OCI-LY3 (cell line): ENCODE measurements around the gene PIEZO1.

ENCODE experiments used
- H2AFZ ChIP-seq: fragments of 200-600, 300-600 bp; shearing (Covaris generic); 2 replicates; pipeline ENCODE4 v1.6.0; 2014; ENCODE audit warnings: antibody characterized with exemption, low read depth, low read length
- H3K27ac ChIP-seq: fragments of 200-600, 300-600 bp; sonication (generic); 2 replicates; pipeline ENCODE4 v1.5.1; 2014; ENCODE audit warnings: mild to moderate bottlenecking, low read length, moderate library complexity, mixed read lengths
- H3K27me3 ChIP-seq: fragments of 200-600, 300-600 bp; sonication (generic); 2 replicates; pipeline ENCODE4 v1.6.1; 2014; ENCODE audit warnings: low read depth, low read length, mixed read lengths
- H3K36me3 ChIP-seq: fragments of 200-600, 300-600 bp; sonication (generic); replicated peaks from 2 replicates; pipeline ENCODE3; 2014; ENCODE audit warnings: low read depth, low read length, mixed read lengths
- H3K4me1 ChIP-seq: fragments of 300-600, 200-600 bp; sonication (generic); 2 replicates; pipeline ENCODE4 v1.6.1; 2014; ENCODE audit warnings: low read length, mixed read lengths
- H3K4me2 ChIP-seq: fragments of 200-600, 300-600 bp; sonication (generic); 2 replicates; pipeline ENCODE4 v1.6.1; 2014; ENCODE audit warnings: low read length, mixed read lengths
- H3K4me3 ChIP-seq: fragments of 300-600, 200-600 bp; sonication (generic); 2 replicates; pipeline ENCODE4 v1.5.1; 2014; ENCODE audit warnings: antibody characterized with exemption, mild to moderate bottlenecking, low read length, moderate library complexity
- H3K79me2 ChIP-seq: fragments of 300-600, 200-600 bp; shearing (Covaris generic); 2 replicates; pipeline ENCODE4 v1.6.1; 2014; ENCODE audit warnings: mild to moderate bottlenecking, low read length, mixed read lengths
- H3K9ac ChIP-seq: fragments of 300-600, 200-600 bp; shearing (Covaris generic); 2 replicates; pipeline ENCODE4 v1.6.0; 2014; ENCODE audit warnings: mild to moderate bottlenecking, low read length, moderate library complexity
- H3K9me3 ChIP-seq: fragments of 200-600, 300-600 bp; shearing (Covaris generic); 2 replicates; pipeline ENCODE4 v1.6.1; 2014; ENCODE audit warnings: low read length, mixed read lengths; ENCODE audit not compliant: insufficient read depth
- H4K20me1 ChIP-seq: fragments of 200-600, 300-600 bp; sonication (generic); 2 replicates; pipeline ENCODE4 v1.6.1; 2016; ENCODE audit warnings: low read length, mixed read lengths; ENCODE audit not compliant: insufficient read depth
- CTCF ChIP-seq: fragments of 200-600, 300-600 bp; sonication (generic); IDR thresholded peaks from 2 replicates; pipeline ENCODE4 v1.5.1; 2014; ENCODE audit warnings: antibody characterized with exemption, low read length, low read depth
- EZH2phosphoT487 ChIP-seq: fragments of 200-600 bp; shearing (Covaris generic); IDR thresholded peaks from 2 replicates; pipeline ENCODE4 v1.6.1; 2018; ENCODE audit warnings: antibody characterized with exemption, mixed run types, low read depth

PIEZO1 gene

GRCh38 chr16:88748364-88748763, 36.7 kb downstream of the PIEZO1 start:
- no peak overlapping the region for H2AFZ ChIP-seq
- no peaks in the 10 kb centered on the region for H3K79me2 ChIP-seq
- peaks cover 20% of the 10 kb centered on the region for H3K4me1 ChIP-seq
- H3K27ac ChIP-seq, result no peak overlapping the region
- H3K36me3 ChIP-seq, result no peaks in the 10 kb centered on the region
- no peaks in the 10 kb centered on the region; the same call in 1 of the 2 replicates for H4K20me1 ChIP-seq
- no peaks in the 10 kb centered on the region for H3K27me3 ChIP-seq
- H3K4me2 ChIP-seq, result no peak overlapping the region
- H3K4me3 ChIP-seq, result no peak overlapping the region
- no peaks in the 10 kb centered on the region for H3K9me3 ChIP-seq
- TF ChIP-seq EZH2phosphoT487 (no peak), CTCF (no peak)
- no peak overlapping the region for H3K9ac ChIP-seq

DNA sequence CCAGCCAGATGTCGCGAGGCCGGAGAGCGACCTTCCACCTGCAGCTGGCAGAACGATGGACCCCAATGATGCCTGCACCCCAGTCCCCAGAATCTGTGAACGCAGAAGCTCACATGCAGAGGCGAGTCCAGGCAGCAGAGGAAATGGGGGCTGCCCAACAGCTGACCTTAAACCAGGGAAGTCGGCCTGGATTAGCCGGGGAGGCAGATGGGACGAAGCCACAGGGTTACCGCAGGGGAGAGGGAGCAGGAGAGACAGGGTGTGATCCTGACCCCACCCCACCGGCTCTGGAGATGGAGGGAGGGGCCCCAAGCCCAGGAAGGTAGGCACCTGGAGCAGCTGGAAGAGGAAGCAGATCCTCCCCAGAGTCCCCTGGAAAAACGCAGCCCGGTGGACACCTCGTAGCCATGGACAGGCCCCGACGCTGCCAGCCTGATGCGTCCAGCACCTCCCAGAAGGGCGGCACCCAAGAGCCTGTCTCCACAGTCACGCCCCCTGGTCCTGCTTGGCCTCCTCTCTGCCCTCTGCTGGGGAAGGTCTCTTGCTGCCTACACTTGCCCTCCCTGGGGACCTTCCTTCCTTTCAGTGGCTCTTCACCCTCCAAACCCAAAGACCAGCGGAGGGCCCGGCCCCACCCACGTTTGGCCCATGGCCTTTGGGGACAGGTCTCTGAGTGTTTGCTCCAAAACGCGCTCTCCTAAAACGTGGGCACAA, 37.3 kb downstream of the PIEZO1 start:
- no peak overlapping the region for H3K4me2 ChIP-seq
- H3K4me3 ChIP-seq, result no peak overlapping the region

GRCh38 chr16:88746506-88746905, 38.5 kb downstream of the PIEZO1 start:
- Histone ChIP-seq H3K27me3 (no peaks in the 10 kb centered on the region), H3K36me3 (no peaks in the 10 kb centered on the region), H3K9me3 (no peaks in the 10 kb centered on the region), H4K20me1 (no peaks in the 10 kb centered on the region; the same call in 1 of the 2 replicates), H3K9ac (no peak overlapping the region), H3K79me2 (no peaks in the 10 kb centered on the region), H2AFZ (no peak overlapping the region), H3K4me3 (no peak overlapping the region), H3K27ac (no peak overlapping the region), H3K4me1 (peaks cover 20% of the 10 kb centered on the region), H3K4me2 (peak overlapping the region; percentile 86)
- no peak for TF ChIP-seq EZH2phosphoT487
- no peak for TF ChIP-seq CTCF

More for the DNA sequence above, 37.3 kb downstream of the PIEZO1 start:
- Histone ChIP-seq H2AFZ (no peak overlapping the region), H3K27me3 (no peaks in the 10 kb centered on the region), H3K27ac (no peak overlapping the region), H3K9me3 (no peaks in the 10 kb centered on the region), H3K9ac (no peak overlapping the region), H3K4me1 (peaks cover 20% of the 10 kb centered on the region), H3K79me2 (no peaks in the 10 kb centered on the region), H3K36me3 (no peaks in the 10 kb centered on the region), H4K20me1 (no peaks in the 10 kb centered on the region; the same call in 1 of the 2 replicates)
- peak; percentile 29; the same call in 1 of the 2 replicates for TF ChIP-seq CTCF
- TF ChIP-seq EZH2phosphoT487, result no peak

- H3K36me3 ChIP-seq, result no peaks in the 10 kb centered on the region
Observed at GRCh38 chr16:88744577-88745521, 40.2 kb downstream of the PIEZO1 start.

More at GRCh38 chr16:88744577-88745521, 40.2 kb downstream of the PIEZO1 start:
- peak overlapping the region; percentile 70 for H3K4me2 ChIP-seq
- H4K20me1 ChIP-seq, result no peaks in the 10 kb centered on the region; the same call in 1 of the 2 replicates
- H3K27ac ChIP-seq, result peak overlapping the region; percentile 43
- H2AFZ ChIP-seq, result no peak overlapping the region
- H3K4me3 ChIP-seq, result peak overlapping the region; percentile 43
- H3K79me2 ChIP-seq, result no peaks in the 10 kb centered on the region
- TF ChIP-seq CTCF, result no peak
- no peak for TF ChIP-seq EZH2phosphoT487
- no peak overlapping the region; the same call in 1 of the 2 replicates for H3K9ac ChIP-seq
- no peaks in the 10 kb centered on the region for H3K9me3 ChIP-seq
- no peaks in the 10 kb centered on the region for H3K27me3 ChIP-seq
- peaks cover 20% of the 10 kb centered on the region for H3K4me1 ChIP-seq
